MCF 10A (cell line): Measurements from ENCODE around the gene HNRNPH1. TPM values are rescaled to one million over a fixed set of nuclear protein-coding genes. Genes with fewer than 3 reads are reported as not detected.

ENCODE experiments used
- BruUV-seq: library from RNA; stranded (reverse); fragments of 400-500 nt; replicated peaks from 2 replicates; lab custom pipeline; 2021; lab: Mats Ljungman, UMichigan
- CTCF ChIA-PET: fragments of 300-600 bp; sonication (Branson Sonifier 250); formaldehyde crosslinking; extraction: SDS; loops from one replicate; lab custom pipeline; 2021; ENCODE audit warnings: antibody characterized with exemption, inconsistent platforms; lab: Yijun Ruan, JAX
- POLR2A ChIA-PET: fragments of 300-600, 350-650 bp; sonication (Branson Sonifier 250); formaldehyde crosslinking; extraction: SDS; loops from one replicate; lab custom pipeline; 2020; ENCODE audit warnings: antibody characterized with exemption, inconsistent platforms; lab: Yijun Ruan, JAX
- DNase-seq: peaks from one replicate; pipeline ENCODE4 v3.0.0-alpha.2; 2018; ENCODE audit not compliant: unreplicated experiment
- H3K27ac Mint-ChIP-seq: one replicate; pipeline ENCODE4 v1.8.0; 2022; ENCODE audit warnings: mild to moderate bottlenecking, low read depth, mixed read lengths; ENCODE audit not compliant: unreplicated experiment
- H3K27me3 Mint-ChIP-seq: one replicate; pipeline ENCODE4 v1.8.0; 2022; ENCODE audit warnings: mixed read lengths; ENCODE audit not compliant: insufficient read depth, unreplicated experiment
- H3K36me3 Mint-ChIP-seq: one replicate; pipeline ENCODE4 v1.8.0; 2022; ENCODE audit warnings: mild to moderate bottlenecking, moderate library complexity, mixed read lengths; ENCODE audit not compliant: insufficient read depth, unreplicated experiment
- H3K4me1 Mint-ChIP-seq: one replicate; pipeline ENCODE4 v1.8.0; 2022; ENCODE audit warnings: mixed read lengths; ENCODE audit not compliant: insufficient read depth, unreplicated experiment
- H3K4me3 Mint-ChIP-seq: one replicate; pipeline ENCODE4 v1.8.0; 2022; ENCODE audit warnings: mild to moderate bottlenecking, moderate library complexity, mixed read lengths; ENCODE audit not compliant: unreplicated experiment
- H3K9me3 Mint-ChIP-seq: one replicate; pipeline ENCODE4 v1.8.0; 2022; ENCODE audit warnings: mixed read lengths; ENCODE audit not compliant: unreplicated experiment
- intact Hi-C: fragments of 100-400 bp; cut with micrococcal nuclease; formaldehyde crosslinking; loops from 2 replicates; pipeline ENCODE4 v1.14.1; 2022
- total RNA-seq: library from RNA; stranded (reverse); gene quantifications from 2 replicates; pipeline ENCODE4 v1.2.3, GENCODE V29; 2022
- TF ChIP-seq, protein P1 (sequence below): fragments of 200-600 bp; IDR thresholded peaks from one replicate; pipeline ENCODE4 v1.8.0; 2022; ENCODE audit warnings: antibody characterized with exemption, mild to moderate bottlenecking; ENCODE audit not compliant: unreplicated experiment

The HNRNPH1 gene
- total RNA-seq, 1 experiment from 2014 or later = 907 TPM

DNA sequence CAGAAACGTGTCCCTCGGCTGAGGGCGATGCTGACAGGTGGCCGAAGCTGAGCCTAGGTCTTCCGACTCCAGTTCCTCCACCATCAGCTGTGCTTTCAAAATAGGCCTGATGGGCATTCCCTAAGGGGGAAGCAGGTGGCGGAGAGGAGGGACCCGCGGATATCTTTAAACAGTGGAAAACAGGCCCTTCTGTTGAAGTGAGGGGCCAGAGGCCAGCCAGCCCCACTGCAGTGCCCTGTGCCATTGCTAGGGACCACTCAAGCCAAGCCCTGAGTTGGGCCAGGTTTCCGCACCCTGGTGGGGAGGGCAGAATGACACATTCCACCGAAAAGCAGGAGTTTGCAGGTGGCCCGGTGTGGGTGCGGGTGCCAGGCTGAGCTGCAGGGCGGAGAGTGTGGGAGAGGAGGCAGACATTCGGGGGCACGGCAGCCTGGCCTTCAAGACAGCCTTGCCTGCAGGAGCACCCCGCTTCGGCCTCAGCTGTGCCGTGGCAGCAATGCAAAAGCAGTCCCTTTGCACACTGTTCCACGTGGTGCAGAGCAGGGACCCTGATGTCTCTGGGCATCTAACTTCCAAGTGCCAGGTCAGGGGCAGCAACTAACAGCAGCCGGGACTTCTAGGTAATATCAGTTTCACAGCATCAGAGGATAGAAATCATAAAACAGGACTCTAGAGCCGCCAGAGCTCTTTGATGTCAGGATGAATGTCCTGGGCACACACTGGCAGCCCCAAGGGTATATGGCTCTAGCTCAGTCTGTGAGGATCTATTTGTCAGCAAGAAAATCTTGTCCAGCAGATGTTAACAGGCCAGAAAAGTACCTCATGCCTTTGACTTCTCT lies 17.2 kb downstream of the HNRNPH1 start:
- peaks cover 96% of the 10 kb centered on the region for H3K36me3 Mint-ChIP-seq
- CTCF ChIA-PET = interaction anchor here (3.0 kb wide), 1 partner anchor 17 kb away, joined by 8 read pairs; the partner anchor contains the start of gene HNRNPH1
- POLR2A ChIA-PET = interaction anchor here (0.6 to 12.2 kb wide), 5 partner anchors 9 to 46 kb away, joined by 3 to 197 read pairs (median 4); partner anchors contain the start of gene HNRNPH1
- H3K27me3 Mint-ChIP-seq = no peaks in the 10 kb centered on the region
- H3K9me3 Mint-ChIP-seq = no peaks in the 10 kb centered on the region
- H3K4me3 Mint-ChIP-seq = no peak overlapping the region
- TF ChIP-seq, protein P1, sequence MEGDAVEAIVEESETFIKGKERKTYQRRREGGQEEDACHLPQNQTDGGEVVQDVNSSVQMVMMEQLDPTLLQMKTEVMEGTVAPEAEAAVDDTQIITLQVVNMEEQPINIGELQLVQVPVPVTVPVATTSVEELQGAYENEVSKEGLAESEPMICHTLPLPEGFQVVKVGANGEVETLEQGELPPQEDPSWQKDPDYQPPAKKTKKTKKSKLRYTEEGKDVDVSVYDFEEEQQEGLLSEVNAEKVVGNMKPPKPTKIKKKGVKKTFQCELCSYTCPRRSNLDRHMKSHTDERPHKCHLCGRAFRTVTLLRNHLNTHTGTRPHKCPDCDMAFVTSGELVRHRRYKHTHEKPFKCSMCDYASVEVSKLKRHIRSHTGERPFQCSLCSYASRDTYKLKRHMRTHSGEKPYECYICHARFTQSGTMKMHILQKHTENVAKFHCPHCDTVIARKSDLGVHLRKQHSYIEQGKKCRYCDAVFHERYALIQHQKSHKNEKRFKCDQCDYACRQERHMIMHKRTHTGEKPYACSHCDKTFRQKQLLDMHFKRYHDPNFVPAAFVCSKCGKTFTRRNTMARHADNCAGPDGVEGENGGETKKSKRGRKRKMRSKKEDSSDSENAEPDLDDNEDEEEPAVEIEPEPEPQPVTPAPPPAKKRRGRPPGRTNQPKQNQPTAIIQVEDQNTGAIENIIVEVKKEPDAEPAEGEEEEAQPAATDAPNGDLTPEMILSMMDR = no peak
- DNase-seq = no peak
- H3K4me1 Mint-ChIP-seq = peaks cover 8% of the 10 kb centered on the region
- peak overlapping the region; percentile 39 for H3K27ac Mint-ChIP-seq
- no TSS peak for BruUV-seq
- intact Hi-C loops = no loop called here

DNA sequence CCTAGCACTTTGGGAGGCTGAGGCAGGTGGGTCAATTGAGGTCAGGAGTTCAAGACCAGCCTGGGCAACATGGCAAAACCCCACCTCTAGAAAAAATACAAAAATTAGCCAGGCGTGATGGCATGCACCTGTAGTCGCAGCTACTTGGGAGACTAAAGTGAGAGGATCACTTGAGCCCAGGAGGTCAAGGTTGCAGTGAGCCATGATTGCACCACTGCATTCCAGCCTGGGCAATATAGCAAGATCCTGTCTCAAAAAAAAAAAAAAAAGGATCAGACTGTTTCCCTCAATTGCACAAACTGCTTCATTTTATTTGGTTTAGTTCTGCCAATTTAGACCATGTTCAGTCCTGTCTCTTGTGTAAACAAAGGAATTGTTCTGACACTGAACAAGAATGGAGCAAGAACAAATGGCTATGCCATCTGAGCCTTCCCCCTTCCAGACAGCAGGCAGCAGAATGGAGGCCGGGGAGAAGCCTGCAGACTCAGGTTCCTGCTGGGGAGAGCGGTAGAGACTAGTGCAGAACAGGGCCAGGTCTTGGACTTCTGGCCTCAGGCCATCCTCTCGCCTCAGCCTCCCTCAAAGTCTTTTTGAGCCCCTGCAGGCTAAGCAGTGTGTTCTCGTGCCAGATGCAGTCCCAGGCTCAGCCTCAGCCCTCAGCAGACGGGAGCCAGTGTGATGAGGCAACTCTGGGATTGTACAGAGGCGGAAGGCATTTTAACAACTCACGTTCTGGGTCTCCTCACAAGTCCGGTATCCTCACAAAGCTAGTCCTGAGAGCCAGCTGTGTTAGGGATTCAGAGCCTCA lies 18.2 kb downstream of the HNRNPH1 start:
- BruUV-seq = no TSS peak

DNA sequence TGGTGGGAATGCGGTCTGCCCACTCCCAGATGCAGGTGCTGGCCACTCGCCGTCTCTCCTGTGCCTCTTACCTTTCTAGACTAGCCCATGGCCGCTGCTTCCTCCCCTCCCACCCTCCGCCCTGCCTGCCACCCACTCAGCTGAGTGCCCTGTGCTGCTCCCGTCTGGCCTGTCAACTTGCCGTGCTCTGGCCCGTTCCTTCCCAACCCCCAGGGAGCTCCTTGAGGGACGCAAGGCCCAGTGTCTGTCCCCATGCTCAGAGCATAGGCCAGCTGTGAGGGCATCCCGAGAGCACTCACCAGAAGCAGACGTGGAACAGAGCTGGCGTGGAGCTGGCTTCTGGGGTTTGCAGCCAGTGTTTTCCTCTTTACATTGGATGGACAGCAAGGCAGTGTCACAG lies 20.2 kb downstream of the HNRNPH1 start:
- TF ChIP-seq, protein P1 = no peak
- no TSS peak for BruUV-seq
- ChIA-PET CTCF (interaction anchor here (0.7 to 1.6 kb wide), 2 partner anchors 14 to 15 kb away, joined by 3 to 5 read pairs; no protein-coding TSS in a partner anchor), POLR2A (interaction anchor here (2.3 to 12.2 kb wide), 3 partner anchors 9 to 20 kb away, joined by 12 to 197 read pairs (median 21); partner anchors contain the start of gene HNRNPH1)
- no peak for DNase-seq
- H3K9me3 Mint-ChIP-seq = no peaks in the 10 kb centered on the region
- no peak overlapping the region for H3K4me3 Mint-ChIP-seq
- no peak overlapping the region for H3K27ac Mint-ChIP-seq
- intact Hi-C loops = no loop called here
- H3K4me1 Mint-ChIP-seq = no peaks in the 10 kb centered on the region
- no peaks in the 10 kb centered on the region for H3K27me3 Mint-ChIP-seq
- H3K36me3 Mint-ChIP-seq = peaks cover 96% of the 10 kb centered on the region

More for the DNA sequence above, 18.2 kb downstream of the HNRNPH1 start:
- no peak for DNase-seq
- ChIA-PET POLR2A (interaction anchor here (0.5 to 12.2 kb wide), 3 partner anchors 10 to 31 kb away, joined by 4 to 197 read pairs (median 4); partner anchors contain the start of gene HNRNPH1), CTCF (interaction anchor here (0.7 kb wide), 1 partner anchor 33 kb away, joined by 3 read pairs; no protein-coding TSS in a partner anchor)
- Mint-ChIP-seq H3K9me3 (no peaks in the 10 kb centered on the region), H3K4me1 (no peaks in the 10 kb centered on the region), H3K27ac (no peak overlapping the region), H3K4me3 (no peak overlapping the region), H3K36me3 (peaks cover 96% of the 10 kb centered on the region), H3K27me3 (no peaks in the 10 kb centered on the region)
- TF ChIP-seq, protein P1 = no peak
- intact Hi-C loops = no loop called here
